ENCODE results near the gene PVALB. TPM values are rescaled to one million over a fixed set of nuclear protein-coding genes. Genes with fewer than 3 reads are reported as not detected.

Gene PVALB
- total and polyA plus RNA-seq, 2 experiments from 2014 or later, result not detected

DNA sequence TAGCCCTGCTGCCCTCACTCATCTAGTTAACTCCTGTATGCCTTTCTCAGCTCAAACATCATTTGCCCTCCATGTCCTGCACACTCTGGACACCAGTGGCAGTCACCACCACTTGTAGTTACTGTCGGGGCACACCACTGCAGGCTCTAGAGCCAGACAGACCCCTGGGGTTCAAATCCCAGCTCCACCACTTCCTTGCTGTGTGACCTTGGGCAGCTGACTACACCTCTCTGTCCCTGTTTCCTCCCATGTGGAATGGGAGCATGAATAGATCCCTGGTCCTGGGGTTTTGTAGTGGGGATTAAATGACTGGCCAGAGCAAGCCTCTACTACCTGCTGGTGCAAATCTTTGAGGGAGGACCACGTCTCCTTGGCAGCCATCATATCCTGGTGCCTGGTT lies 33.1 kb downstream of the PVALB start:
- Histone ChIP-seq H3K79me2 (no peaks in the 10 kb centered on the region), H3K9me2 (replicated peaks; ENCODE audit: insufficient read depth) (no peaks in the 10 kb centered on the region), H3K4me1 (ENCODE audit: insufficient read depth) (no peaks in the 10 kb centered on the region), H3K27ac (no peak overlapping the region), H3K36me3 (replicated peaks; ENCODE audit: insufficient read depth, low read depth) (no peaks in the 10 kb centered on the region), H4K20me1 (ENCODE audit: insufficient read depth, poor library complexity, severe bottlenecking) (no peaks in the 10 kb centered on the region), H3K27me3 (peaks cover 14% of the 10 kb centered on the region), H3K4me3 (no peak overlapping the region), H3K9me3 (ENCODE audit: low read depth) (no peaks in the 10 kb centered on the region), H3K4me2 (no peak overlapping the region), H2AFZ (no peak overlapping the region)
- 90% methylated on average over 2 of the region's 2 CpGs for WGBS (ENCODE audit: low lambda C conversion rate, missing lambda C conversion rate)
- TF ChIP-seq, protein P1, sequence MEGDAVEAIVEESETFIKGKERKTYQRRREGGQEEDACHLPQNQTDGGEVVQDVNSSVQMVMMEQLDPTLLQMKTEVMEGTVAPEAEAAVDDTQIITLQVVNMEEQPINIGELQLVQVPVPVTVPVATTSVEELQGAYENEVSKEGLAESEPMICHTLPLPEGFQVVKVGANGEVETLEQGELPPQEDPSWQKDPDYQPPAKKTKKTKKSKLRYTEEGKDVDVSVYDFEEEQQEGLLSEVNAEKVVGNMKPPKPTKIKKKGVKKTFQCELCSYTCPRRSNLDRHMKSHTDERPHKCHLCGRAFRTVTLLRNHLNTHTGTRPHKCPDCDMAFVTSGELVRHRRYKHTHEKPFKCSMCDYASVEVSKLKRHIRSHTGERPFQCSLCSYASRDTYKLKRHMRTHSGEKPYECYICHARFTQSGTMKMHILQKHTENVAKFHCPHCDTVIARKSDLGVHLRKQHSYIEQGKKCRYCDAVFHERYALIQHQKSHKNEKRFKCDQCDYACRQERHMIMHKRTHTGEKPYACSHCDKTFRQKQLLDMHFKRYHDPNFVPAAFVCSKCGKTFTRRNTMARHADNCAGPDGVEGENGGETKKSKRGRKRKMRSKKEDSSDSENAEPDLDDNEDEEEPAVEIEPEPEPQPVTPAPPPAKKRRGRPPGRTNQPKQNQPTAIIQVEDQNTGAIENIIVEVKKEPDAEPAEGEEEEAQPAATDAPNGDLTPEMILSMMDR (IDR thresholded peaks at IDR 0.05; ENCODE audit: poor library complexity), result no peak
- DNase-seq (ENCODE audit: low spot score), result no peak

DNA sequence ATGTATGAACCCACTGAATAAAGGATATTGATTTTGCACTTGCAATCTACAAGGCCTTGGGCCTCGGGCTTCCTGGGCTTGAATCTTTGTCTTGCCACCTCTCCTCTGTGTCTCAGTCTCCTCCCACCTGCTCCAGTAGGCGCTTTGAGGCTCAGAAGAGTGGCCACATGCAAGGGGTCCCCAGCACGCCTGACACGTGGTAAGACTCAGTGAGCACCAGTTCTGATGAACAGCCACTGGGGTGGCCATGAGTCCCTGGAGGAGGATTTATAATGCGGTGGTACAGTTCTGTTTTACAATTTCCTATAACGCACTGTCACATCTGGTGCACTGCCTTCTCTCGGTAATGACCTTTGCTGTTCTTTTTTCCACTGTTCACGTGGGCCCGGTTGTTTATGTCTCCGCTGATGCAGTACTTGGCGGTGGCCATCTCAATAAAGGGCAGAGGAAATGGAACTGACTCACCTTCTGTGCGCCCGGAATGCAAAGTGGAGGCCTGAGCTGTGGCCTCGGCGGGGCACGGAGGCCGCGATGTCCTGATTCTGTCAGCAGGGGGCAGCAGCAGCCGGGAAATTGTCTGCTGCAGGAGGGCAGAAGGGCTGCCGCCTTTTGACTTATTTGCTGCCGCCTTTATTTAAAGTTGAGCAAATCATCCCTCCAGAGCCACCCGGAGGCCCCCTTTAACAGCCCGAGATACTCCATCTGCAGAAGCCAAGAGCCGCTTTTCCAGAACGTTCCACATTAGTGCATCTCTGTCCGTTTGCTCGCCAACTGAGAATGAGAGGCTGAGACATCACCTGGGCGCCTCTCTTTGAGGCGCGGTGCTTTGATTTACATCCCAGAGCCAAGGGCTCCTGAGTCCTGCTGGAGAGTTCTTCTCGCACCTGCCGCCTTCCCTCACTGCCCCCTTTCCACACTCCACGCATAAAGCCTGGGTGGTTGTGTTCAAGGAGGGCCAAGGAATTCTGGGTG lies 34.9 kb downstream of the PVALB start:
- peak; percentile 86 for DNase-seq (ENCODE audit: low spot score)
- H3K36me3 ChIP-seq (replicated peaks; ENCODE audit: insufficient read depth, low read depth), result no peaks in the 10 kb centered on the region

DNA sequence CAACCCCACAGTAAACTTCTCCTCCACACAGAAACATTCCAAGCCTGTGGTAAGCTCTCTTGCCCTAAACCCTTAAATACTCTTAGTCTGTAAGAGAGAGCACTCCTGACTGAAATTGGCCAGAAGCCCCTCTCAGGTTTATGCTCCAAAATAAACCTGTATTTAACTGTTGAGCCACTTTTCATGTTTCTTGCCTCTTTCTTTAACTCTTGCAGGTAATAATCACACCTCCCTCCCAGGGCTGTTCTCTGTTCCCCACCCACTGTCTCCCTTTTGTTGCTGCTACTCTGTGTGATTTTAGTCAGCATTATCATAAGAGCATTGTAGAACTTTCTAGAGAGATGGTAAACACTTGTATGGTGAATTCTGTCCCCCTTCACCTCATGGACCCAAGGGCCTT lies 38.8 kb downstream of the PVALB start:
- Histone ChIP-seq H3K4me3 (no peak overlapping the region), H3K79me2 (peaks cover 5% of the 10 kb centered on the region), H2AFZ (no peak overlapping the region), H3K9me3 (ENCODE audit: low read depth) (no peaks in the 10 kb centered on the region), H4K20me1 (ENCODE audit: insufficient read depth, poor library complexity, severe bottlenecking) (no peaks in the 10 kb centered on the region), H3K27me3 (no peaks in the 10 kb centered on the region), H3K36me3 (replicated peaks; ENCODE audit: insufficient read depth, low read depth) (no peaks in the 10 kb centered on the region), H3K27ac (no peak overlapping the region), H3K9me2 (replicated peaks; ENCODE audit: insufficient read depth) (no peaks in the 10 kb centered on the region), H3K4me2 (no peak overlapping the region), H3K4me1 (ENCODE audit: insufficient read depth) (peaks cover 7% of the 10 kb centered on the region)
- no peak for TF ChIP-seq EZH2 (IDR thresholded peaks at IDR 0.05; ENCODE audit: borderline replicate concordance)
- DNase-seq (ENCODE audit: low spot score), result no peak

More for the DNA sequence above, 34.9 kb downstream of the PVALB start:
- WGBS (ENCODE audit: low lambda C conversion rate, missing lambda C conversion rate), result 32% methylated on average over 33 of the region's 33 CpGs
- Histone ChIP-seq H3K9me2 (replicated peaks; ENCODE audit: insufficient read depth) (no peaks in the 10 kb centered on the region), H3K27ac (peak overlapping the region; percentile 44), H3K27me3 (peaks cover 8% of the 10 kb centered on the region), H3K9me3 (ENCODE audit: low read depth) (no peaks in the 10 kb centered on the region), H3K4me1 (ENCODE audit: insufficient read depth) (no peaks in the 10 kb centered on the region), H3K4me2 (no peak overlapping the region), H3K79me2 (no peaks in the 10 kb centered on the region), H2AFZ (no peak overlapping the region), H3K4me3 (no peak overlapping the region), H4K20me1 (ENCODE audit: insufficient read depth, poor library complexity, severe bottlenecking) (no peaks in the 10 kb centered on the region)
- TF ChIP-seq, protein P1 (IDR thresholded peaks at IDR 0.05; ENCODE audit: poor library complexity), result peak; percentile 95
- TF ChIP-seq EZH2 (IDR thresholded peaks at IDR 0.05; ENCODE audit: borderline replicate concordance), result no peak

DNA sequence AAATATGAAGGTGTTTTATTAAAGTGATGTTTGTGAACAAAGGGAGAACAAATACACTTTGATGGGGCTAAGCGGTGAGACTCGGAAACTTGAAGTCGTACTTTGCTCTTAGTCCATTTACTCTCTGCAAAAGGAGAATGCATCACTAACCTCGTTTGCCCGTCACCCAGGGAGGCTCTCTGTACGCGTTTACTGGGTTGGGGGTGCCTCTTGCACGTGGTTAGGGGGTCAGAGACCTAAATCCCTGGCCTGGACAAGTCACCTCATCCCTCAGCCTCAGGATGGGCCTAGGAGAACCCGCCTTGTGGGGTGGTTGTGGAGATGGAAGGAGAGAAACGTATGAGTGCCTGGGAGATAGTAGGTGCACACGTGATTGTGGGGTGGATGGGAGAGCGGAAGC lies 40.1 kb downstream of the PVALB start:
- no peaks in the 10 kb centered on the region for H3K27me3 ChIP-seq
- DNase-seq (ENCODE audit: low spot score), result no peak
- H3K4me1 ChIP-seq (ENCODE audit: insufficient read depth), result peaks cover 7% of the 10 kb centered on the region
- H3K4me2 ChIP-seq, result peak overlapping the region; percentile 70
- no peak overlapping the region for H3K27ac ChIP-seq
- no peaks in the 10 kb centered on the region for H4K20me1 ChIP-seq (ENCODE audit: insufficient read depth, poor library complexity, severe bottlenecking)
- TF ChIP-seq, protein P1 (IDR thresholded peaks at IDR 0.05; ENCODE audit: poor library complexity), result no peak
- TF ChIP-seq EZH2phosphoT487 (IDR thresholded peaks at IDR 0.05; ENCODE audit: low read depth, severe bottlenecking, unreplicated experiment), result no peak
- no peak for TF ChIP-seq EZH2 (IDR thresholded peaks at IDR 0.05; ENCODE audit: borderline replicate concordance)
- no peaks in the 10 kb centered on the region for H3K36me3 ChIP-seq (replicated peaks; ENCODE audit: insufficient read depth, low read depth)
- peaks cover 5% of the 10 kb centered on the region for H3K79me2 ChIP-seq
- peak overlapping the region; percentile 27 for H2AFZ ChIP-seq
- 70% methylated on average over 12 of the region's 12 CpGs for WGBS (ENCODE audit: low lambda C conversion rate, missing lambda C conversion rate)
- H3K9me2 ChIP-seq (replicated peaks; ENCODE audit: insufficient read depth), result no peaks in the 10 kb centered on the region
- no peaks in the 10 kb centered on the region for H3K9me3 ChIP-seq (ENCODE audit: low read depth)
- no peak overlapping the region for H3K4me3 ChIP-seq

Data from hepatocyte (in vitro differentiated cells).